GM21423 (cell line): Measurements from ENCODE around the gene PITX2.

ENCODE experiments used
- ATAC-seq: cut with Tn5 transposase; IDR thresholded peaks from one replicate; pipeline ENCODE4 v1.9.1; 2021; ENCODE audit warnings: mild to moderate bottlenecking, moderate library complexity; ENCODE audit not compliant: unreplicated experiment

Gene PITX2

DNA sequence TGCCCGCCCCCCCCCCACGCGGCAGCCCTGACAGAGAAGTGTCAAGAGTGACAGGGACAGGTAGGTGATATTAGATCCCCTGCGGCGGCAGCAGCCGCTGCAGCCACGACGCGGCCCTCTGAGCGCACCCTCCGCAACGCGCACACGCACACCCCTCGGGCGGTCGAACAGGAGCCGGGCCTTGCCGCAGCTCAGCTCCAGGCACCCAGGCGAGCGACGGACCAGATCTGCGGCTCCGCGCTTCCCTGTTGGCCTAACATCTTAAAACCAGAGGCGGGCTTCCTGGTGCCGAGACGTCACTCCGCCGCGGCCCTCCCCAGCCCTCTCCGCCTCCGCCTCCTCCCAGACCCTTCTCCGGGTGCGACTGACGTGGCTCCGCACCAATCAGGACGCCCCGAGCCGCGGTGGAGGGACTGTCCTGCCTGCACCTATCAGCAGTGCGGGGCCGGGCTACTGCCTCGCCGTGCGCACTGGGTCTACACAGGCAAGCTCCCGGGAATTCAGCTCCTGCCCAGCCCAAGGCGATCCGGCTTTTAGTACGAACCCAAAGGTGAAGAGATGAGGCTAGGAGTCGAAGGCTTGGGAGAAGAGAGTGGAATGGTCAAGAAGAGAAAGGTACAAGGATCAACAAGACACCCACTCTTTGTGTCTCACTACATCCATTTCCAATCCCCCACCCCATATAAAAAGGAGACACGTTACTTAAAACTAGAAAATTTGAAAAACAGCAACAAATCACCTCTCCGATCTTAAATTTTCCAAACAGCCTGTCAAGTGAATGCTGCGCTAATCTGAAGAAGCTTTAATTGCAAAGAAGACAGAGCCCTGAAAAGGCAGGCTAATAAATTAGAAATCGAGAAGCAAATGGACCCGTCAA, at the start of gene PITX2:
Gene PITX2 (minus strand): TSS at position 237 of the 877 bp plus-strand sequence. CDS start 617 bp downstream, outside the sequence.
- peak; percentile 93 for ATAC-seq

DNA sequence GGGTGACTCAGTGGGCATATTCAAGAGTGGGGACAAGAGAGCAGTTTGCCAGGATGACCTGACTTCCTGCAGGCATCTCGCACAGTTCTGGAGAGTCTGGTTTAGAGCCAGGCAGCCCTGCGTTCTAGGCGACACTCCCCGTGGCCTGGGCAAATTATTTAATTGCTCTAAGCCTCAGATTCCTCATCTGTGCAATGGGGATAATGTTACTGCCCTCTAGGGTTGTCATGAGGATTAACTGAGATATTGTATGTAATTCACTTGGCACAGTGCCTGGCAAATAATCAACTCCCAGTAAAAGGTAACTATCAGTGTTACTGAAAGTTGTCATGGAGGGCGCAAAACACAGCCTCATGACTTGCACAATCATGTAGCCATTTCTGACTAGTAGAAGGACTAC, 48.8 kb upstream of the PITX2 start:
- no peak for ATAC-seq

DNA sequence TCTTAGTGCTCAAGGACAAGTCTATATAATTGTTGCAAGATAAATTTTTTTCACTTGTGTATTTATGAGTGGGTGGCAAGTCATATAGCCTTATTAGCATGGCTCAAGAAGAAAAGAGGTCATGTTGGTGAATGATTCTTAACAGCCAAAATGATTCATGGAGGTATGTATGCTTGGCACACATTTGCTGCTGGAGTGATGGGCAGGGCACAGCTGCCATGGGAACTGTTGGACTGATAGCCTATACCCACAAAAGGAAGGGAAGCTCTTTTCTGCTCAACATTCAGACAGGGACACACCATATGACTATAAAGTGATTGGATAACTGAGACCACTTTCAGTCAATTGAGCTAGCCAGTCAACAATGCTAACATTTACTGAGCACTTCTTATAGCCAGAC, 46.8 kb upstream of the PITX2 start:
- no peak for ATAC-seq

DNA sequence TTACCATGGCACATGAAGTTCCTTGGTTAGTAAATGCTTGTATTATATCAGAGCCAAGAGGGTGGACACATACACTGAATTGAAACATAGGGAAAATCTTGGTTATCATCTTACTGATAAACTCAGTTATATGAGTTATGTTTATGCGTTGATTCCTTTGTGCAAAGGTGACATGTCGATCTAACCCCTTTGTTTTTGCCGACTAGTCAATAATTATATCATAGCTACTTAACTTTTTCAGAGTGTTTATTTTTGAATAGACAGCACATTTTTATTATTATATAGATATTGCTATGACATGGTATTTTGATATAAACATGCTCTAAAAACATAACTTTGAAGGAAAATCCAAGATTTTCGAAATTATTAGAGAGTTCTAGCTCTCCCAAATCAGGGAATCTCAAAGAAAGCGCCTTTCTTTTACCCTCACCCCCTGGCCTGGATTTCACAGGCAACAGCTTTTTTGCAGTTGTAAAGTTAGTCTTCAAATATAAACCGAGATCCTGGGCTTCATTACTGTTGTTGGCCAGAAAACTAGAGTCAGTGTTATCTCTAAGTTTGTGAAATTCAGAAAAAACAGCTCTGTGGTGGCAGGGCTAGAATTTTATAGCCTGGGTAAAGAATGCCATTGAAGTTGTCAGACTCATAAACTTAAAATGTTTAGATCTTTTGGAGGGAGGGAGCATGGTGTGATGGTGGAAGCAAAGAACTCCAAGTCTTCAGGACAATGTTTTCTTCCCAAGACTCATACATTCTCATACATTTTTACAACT, 45.8 kb upstream of the PITX2 start:
- no peak for ATAC-seq

DNA sequence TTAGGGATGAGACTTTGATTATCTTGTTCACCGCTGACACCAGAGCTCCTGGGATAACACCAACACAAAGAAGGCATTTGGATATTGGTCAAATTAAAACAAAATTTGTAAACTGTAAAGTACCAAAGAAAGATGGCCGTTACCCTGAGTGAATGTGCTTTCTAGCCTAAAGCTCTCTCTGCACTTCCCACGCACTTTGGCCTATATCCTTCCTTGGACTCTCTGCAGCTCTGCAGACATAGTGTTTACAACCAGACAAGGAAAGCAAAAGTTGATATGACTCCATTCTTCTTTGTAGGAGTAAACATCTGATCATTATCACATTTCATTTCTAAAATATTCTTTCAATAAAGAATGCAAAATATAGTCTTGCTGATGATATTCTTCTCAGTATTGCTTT, 44.8 kb upstream of the PITX2 start:
- ATAC-seq, result no peak

DNA sequence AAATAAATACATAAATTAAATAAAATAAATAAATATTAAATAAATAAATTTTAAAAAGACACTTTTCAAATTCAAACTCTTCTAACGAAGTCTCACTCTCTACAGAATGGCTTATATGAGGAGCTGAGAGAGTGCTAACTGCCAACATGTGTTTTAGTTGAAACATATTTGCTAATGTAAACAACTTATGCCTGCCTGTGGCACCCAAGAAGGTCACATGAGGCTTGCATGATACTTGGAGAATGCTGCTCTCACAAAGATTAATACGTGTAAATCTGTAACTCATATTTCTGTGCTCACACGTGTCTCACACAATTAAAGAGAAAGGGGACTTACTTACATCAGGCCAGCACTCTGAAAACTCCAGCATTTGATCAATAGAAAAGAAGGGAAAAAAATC, 43.2 kb upstream of the PITX2 start:
- ATAC-seq, result no peak

DNA sequence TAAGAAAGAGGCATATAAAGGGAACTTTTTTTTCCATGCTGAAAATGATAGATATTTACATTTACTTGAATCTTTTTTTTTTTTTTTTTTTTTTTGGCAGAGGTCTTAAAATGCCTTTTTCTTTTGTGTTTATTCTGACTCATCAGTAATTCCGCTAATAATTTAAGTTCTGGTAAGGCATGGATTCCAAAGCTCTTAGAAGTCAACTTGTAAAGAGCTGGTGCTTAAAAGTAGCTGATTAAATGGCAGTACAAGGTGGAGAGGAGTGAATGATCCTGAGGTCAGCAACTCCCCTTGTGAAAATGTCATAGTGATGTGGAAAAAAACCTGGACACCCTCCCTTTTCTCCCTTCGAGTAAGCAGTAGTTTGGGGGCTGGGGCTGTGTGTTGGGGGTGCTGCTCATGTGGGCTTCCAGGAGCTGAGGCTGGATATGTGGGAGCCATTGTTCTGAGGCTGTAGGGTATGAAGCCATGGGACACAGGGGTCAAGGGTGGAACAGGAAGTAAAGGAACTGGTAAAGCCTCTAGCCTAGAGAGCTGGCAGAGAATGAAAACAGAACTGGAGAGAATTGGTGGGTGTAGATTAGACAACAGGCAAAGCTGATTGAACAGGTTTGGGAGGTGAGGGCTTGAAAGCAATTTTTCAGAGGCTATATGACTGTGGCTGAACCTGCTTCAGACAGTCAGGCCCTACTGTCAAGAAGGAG, 41.0 kb upstream of the PITX2 start:
- ATAC-seq, result no peak

DNA sequence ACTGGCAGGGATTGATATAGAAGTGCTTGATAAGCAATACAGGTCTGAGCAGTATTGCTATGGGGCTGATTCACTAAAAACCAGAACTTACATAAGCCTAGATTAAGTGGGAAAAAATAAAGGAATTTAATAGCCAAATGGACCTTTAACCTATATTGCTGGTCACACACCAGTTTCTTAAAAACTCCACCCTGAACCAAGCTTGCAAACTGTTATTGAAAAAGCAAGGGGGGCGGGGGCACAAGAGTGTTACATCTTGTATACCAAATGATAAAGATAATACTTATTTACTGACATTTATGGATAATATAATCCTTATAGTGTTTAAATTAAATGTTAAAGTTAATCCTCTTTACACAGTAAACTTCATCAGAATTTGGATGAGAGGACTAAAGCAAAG, 40.3 kb upstream of the PITX2 start:
- ATAC-seq, result no peak

DNA sequence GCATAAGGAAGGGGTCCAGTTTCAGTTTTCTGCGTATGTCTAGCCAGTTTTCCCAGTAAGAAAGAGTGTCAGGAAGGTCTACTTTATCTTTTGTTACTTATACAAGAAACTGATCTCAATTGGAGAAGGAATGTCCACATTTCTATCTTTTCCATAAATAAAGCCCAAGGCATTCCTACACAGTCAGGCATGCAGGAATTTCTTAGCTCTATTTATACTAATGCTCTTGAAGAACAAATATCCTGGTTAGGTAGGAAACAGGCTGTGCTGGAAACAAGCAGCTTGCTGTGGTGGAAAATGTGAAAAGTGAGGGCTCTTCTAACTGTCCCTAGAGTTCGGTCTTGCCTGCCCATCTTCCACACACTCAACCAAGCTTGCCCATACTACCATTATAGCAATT, 37.9 kb upstream of the PITX2 start:
- ATAC-seq, result no peak

DNA sequence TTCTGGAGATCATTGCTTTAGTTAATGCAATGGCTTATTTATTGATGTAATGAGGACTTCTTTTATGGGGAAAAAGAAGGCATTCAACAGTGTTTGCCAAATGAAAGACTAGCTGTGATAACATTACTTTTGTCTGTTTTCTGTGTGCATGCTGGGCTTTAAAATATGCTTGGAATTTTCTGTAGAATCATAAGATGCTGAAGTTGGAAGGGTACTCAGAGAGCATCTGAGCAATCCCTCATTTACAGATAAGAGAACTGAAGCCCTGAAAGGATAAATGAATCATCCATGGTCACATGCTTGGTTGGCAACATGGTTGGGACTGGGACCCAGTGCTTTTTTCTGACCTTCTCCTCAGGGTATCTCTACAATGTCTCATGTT, 31.4 kb upstream of the PITX2 start:
- ATAC-seq, result no peak

DNA sequence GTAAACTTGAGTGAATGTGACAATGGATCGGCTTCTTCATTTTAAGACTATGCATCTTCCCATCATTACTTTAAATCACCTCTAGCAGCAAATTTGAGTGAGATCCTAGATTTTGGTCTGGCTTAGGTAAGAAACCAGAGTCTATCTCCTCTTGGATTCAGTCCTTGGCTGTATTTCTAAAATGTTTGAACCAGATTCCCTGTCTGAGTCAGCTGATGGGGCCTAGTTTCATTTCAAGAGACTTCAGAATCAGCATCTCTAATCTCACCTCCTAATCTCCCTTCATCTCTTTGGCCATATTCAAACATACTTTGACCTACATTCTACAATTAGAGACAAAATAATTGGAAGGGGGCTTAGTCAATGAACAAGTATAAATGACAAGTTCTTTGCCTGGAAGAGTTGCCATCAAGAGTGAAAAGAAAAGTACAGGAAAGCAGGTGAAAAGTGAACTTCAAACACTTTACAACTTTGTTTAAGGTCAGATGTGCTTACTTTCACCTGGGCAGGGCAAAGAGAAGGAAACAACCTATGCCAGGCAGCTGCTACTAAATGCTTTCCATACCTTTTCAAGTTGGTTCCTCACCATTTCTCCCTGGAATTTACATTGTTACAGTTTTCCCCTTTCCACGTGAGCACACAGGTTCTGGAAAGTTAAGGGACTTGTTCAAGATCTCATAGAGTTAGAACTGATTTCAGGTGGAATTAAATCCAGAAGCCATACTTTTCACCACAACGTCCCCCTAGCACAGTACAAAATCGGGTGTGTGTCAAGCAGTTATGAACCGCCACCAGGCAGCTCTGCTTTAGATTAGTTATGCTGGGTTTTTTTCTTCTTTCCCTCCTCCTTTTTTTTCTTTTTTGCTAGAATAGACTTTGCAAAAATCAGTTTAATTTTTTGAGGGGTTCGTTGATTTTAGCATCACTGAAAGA, 30.7 kb upstream of the PITX2 start:
- ATAC-seq, result no peak

DNA sequence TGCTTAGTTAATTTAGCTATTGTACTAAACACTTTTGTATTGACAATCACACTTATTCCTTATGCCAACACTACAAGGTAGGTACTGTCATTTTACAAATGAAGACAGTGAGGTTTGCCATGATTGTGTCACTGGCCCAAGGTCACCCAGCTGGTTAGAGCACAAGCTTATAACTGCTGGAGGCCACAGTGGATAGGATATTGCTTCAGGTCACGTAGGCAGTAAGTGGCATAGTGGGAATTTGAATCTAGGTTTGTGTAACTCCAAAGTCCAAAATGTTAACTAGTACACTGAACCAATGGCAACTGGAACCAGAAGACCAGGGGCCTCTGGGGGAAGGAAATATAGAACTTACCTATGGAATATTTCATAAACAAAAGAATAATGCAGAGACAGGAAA, 21.1 kb upstream of the PITX2 start:
- no peak for ATAC-seq

DNA sequence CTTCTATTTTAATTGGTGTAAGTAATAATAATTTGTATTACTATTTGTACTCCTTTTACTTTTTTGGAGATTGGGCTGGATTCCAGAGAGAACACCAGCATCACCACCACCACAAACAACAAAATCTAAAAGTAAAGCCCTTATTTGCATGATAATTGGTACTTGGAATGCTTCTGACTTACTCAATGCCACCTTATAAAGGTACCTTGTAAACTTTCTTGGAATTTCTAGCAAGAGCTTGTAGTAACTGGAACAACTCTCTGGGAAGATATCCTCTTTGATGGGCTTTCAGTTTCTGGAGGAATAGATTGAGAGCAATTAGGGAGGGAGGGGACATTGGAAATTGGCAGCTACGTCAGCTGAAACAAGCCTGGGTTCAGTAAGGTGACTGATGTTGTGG, 20.2 kb upstream of the PITX2 start:
- ATAC-seq, result no peak

DNA sequence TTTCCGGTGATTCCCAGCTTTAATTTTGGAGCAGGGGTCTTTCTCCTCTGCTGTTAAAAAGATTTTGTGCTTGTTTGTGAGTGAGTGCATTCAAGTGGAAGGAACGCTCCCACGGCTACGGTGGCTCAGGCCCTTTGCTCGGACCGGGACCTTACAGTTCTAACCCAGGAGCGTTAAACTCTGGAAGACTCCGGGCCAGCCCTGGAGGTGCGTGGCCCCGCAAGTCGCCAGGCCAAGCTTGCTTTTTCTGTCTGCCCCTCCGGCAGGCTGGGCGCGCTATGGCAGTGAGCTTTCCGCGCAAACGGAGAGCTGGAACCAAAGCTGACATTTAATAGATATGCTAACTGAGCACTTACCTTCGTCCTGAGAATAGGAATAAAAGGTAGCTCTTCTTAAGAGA, 18.3 kb upstream of the PITX2 start:
- no peak for ATAC-seq

DNA sequence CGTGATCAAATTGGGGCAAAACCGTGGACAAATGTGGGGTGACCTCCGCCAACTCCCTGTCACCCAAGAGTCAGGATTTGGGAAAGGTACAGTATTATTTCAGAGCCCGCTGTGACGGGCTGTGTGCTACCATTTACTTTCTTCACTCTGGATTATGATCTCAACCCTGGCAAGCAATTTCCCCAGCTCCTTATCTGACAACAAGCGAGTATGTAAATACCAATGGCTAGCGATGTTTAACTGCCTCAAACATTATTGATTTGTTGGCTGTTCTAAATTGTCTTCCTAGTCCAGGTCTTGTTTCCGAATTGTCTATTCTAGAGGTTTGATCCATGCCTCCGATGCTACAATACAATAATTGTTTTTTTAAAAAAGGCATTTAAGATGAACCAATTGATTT, 17.7 kb upstream of the PITX2 start:
- ATAC-seq, result no peak

DNA sequence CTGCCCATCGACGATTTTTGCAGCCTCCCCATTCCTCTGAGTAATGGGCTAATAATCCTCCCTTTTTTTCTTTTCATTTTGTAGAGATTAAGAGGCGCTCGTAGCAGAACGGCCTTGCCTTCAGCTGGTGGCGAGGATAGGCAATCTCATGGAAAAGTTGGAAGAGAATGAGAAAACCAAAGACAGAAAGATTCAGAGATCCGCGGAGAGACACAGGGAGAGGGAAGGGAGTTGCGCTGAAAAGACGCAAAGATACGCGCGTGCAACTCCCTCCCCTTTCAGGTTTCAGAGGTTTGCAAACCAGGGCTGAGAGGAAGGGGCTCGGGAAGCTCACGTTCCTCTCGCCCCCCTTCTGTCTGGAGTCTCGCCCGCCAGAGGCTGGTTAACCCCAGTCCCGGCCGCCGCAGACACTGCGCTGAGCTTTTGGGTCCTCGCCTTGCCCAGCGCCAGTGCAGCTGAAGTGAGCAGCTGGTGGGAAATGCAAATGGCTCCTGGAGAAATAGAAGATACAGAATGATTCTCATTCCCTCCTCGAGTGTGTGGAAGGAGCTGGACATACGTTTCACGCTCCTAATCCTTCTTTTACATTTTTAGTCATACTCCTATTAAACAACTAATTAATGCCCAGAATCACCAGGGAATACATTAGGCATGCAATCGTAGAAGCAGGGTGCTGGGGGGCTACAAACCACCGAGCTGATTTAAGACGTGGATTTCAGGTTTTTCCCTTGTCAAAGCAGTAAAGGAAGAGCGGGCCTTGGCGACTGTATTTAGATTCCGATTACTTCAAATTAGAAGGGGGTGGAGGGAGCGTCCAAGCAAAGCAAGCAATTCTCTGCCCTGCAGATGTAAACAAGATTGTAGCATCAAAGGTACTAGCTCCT, 16.6 kb upstream of the PITX2 start:
- ATAC-seq, result no peak

DNA sequence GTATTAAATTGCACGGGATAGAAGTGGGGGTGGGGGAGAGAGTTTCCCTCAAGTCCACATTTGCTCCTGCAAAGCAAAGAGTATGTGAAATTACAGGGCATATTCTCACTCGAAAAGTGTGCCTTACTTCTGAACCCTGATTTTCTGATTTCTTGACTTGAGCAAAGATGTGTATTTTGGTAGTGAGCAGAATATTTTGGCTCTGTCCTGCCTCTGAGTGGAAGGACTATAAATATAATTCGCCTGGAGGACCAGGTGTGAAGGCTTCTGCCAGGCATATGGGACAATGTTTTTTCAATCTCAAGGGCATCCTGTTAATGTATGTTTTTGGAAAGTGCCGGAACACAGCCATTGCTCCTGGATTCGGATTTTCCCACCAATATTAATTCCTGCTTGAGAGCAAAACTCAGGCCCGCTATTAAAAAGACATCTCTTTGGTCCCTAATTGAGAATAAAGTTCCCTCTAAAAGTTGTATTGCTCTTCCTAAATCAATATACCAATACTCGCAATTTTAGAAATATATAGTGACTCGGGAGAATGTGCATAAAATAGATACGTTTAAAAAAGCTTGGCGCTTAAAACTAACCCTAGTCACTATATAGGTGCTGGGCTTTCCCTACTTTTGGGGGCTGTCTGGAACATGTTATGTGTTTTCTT, 15.3 kb upstream of the PITX2 start:
- ATAC-seq, result no peak

DNA sequence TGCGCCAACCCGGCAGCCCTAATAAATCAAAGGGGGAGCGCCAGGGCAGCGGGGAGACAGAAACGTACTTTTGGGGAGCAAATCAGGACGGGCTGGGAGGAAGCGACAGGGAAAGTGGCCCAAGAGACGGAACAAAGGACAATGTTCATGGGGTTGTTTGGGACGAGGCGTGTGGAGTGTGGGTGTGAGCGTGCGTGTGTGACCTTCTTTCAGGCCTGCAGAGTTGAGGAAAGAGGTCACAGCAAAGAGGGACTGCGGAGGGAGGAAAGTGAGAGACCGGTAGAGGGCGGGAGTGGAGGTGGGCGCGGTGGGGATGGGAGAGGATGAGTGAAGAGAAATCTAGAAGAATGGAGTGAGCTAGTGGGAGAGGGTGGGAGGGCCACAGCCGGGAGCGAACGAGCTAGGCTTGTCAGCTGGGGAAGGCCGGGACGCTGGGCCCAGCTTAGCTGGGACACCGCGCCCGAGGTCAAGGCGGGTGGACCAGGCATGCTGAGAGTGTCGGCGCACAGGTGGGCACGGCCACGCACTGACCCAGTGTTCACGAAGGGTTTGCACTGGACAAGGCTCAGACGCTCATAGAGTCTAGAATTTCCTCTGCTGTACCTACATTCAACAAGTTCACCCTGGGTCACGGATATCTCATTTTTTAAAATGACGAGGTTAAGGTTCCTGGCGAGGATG, 14.7 kb upstream of the PITX2 start:
- ATAC-seq, result no peak
